B cell (primary cell): ENCODE measurements around the gene NDUFS6. TPM values are rescaled to one million over a fixed set of nuclear protein-coding genes. Genes with fewer than 3 reads are reported as not detected.

Experiments
- ATAC-seq: fragments of 200-7000 bp; cut with Tn5 transposase; one replicate; pipeline ENCODE4 v1.10.0; 2021; ENCODE audit warnings: low read depth, mild to moderate bottlenecking, moderate number of reproducible peaks, moderate library complexity
- CTCF ChIA-PET: fragments of 350-600 bp; sonication (Branson Sonifier 250); formaldehyde crosslinking; loops from one replicate; lab custom pipeline; 2021; ENCODE audit warnings: antibody characterized with exemption, inconsistent platforms; lab: Charles Lee
- POLR2A ChIA-PET: fragments of 350-600 bp; sonication (Branson Sonifier 250); formaldehyde crosslinking; loops from one replicate; lab custom pipeline; 2021; ENCODE audit warnings: antibody characterized with exemption; lab: Charles Lee
- DNase-seq: peaks from one replicate; pipeline ENCODE4 v3.0.0; 2013
- H2AFZ ChIP-seq: 2 replicates; pipeline ENCODE4 v1.6.1; 2012; ENCODE audit warnings: mild to moderate bottlenecking, low read depth, low read length; ENCODE audit not compliant: insufficient read depth, poor library complexity, severe bottlenecking
- H3K27ac ChIP-seq, 2 donors: 1 replicate in 1 of 2; 2 replicates in 1 of 2; pipeline ENCODE4 v1.5.1; 2012 to 2013; ENCODE audit warnings: low read length in 2 of 2, mild to moderate bottlenecking in 2 of 2, moderate library complexity in 1 of 2
- H3K27me3 ChIP-seq, 4 experiments: fragments of 200-600 bp in 1 of 4; sonication (generic) in 1 of 4; replicated peaks in 1 of 4; 1 replicate in 2 of 4; 2 replicates in 2 of 4; pipeline versions ENCODE4 v1.6.1 to v1.7.0; 2013 to 2016; ENCODE audit warnings: low read length in 3 of 4, mild to moderate bottlenecking in 2 of 4, mixed read lengths in 1 of 4, moderate library complexity in 1 of 4; ENCODE audit not compliant: insufficient read depth in 4 of 4, control insufficient read depth in 3 of 4; ENCODE audit errors: control extremely low read depth in 1 of 4
- H3K36me3 ChIP-seq, 2 experiments: replicated peaks in 1 of 2; 1 replicate in 1 of 2; 2 replicates in 1 of 2; pipeline versions ENCODE4 v1.6.1 to v1.7.1; 2013; ENCODE audit warnings: low read length in 1 of 2; ENCODE audit not compliant: insufficient read depth in 2 of 2, control insufficient read depth in 1 of 2; ENCODE audit errors: control extremely low read depth in 1 of 2, extremely low read depth in 1 of 2
- H3K4me1 ChIP-seq, 2 donors: fragments of 200-600 bp in 1 of 2; sonication (generic) in 1 of 2; 1 replicate in 1 of 2; 2 replicates in 1 of 2; pipeline versions ENCODE4 v1.5.1 to v1.6.1; 2013 to 2017; ENCODE audit warnings: low read length in 2 of 2; ENCODE audit not compliant: control insufficient read depth in 2 of 2, insufficient read depth in 2 of 2
- H3K4me2 ChIP-seq: replicated peaks from 2 replicates; pipeline ENCODE3; 2012; ENCODE audit warnings: mild to moderate bottlenecking, low read depth, low read length; ENCODE audit not compliant: poor library complexity, severe bottlenecking
- H3K4me3 ChIP-seq, 5 experiments: fragments of 200-600 bp in 1 of 5; sonication (generic) in 1 of 5; 1 replicate in 3 of 5; 2 replicates in 2 of 5; pipeline versions ENCODE4 v1.5.1 to v1.7.0; 2011 to 2016; ENCODE audit warnings: low read length in 4 of 5, mild to moderate bottlenecking in 4 of 5, low read depth in 2 of 5, control low read depth in 1 of 5, moderate library complexity in 1 of 5; ENCODE audit not compliant: insufficient read depth in 1 of 5; ENCODE audit errors: control extremely low read depth in 1 of 5, extremely low read depth in 1 of 5
- H3K79me2 ChIP-seq: fragments of 200-600 bp; sonication (generic); one replicate; pipeline ENCODE4 v1.6.0; 2016; ENCODE audit warnings: low read length; ENCODE audit not compliant: control insufficient read depth, insufficient read depth
- H3K9ac ChIP-seq: fragments of 200-600 bp; sonication (generic); 2 replicates; pipeline ENCODE4 v1.6.1; 2017; ENCODE audit warnings: mild to moderate bottlenecking, low read length, moderate library complexity
- H3K9me3 ChIP-seq, 3 donors: one replicate each; pipeline versions ENCODE4 v1.6.1 to v1.7.1; 2013; ENCODE audit warnings: low read length in 2 of 3; ENCODE audit not compliant: control insufficient read depth in 2 of 3, insufficient read depth in 1 of 3; ENCODE audit errors: control extremely low read depth in 1 of 3
- H4K20me1 ChIP-seq: 2 replicates; pipeline ENCODE4 v1.6.0; 2012; ENCODE audit warnings: mild to moderate bottlenecking, low read length; ENCODE audit not compliant: insufficient read depth, control insufficient read depth, poor library complexity, severe bottlenecking
- H3K27ac Mint-ChIP-seq: one replicate; pipeline ENCODE4 v1.8.0; 2021; ENCODE audit warnings: mixed read lengths
- H3K27me3 Mint-ChIP-seq: one replicate; pipeline ENCODE4 v1.8.0; 2021; ENCODE audit warnings: mixed read lengths
- H3K4me1 Mint-ChIP-seq: one replicate; pipeline ENCODE4 v1.8.0; 2021; ENCODE audit warnings: mixed read lengths
- H3K4me3 Mint-ChIP-seq: one replicate; pipeline ENCODE4 v1.8.0; 2021; ENCODE audit warnings: mixed read lengths
- H3K9me3 Mint-ChIP-seq: one replicate; pipeline ENCODE4 v1.8.0; 2022; ENCODE audit warnings: mixed read lengths; ENCODE audit not compliant: insufficient read depth
- CTCF ChIP-seq: fragments of 200-600 bp; IDR thresholded peaks from one replicate; pipeline ENCODE4 v1.8.0; 2022; ENCODE audit warnings: antibody characterized with exemption, mild to moderate bottlenecking
- EZH2 ChIP-seq: IDR thresholded peaks from 2 replicates; pipeline ENCODE4 v1.6.1; 2012; ENCODE audit warnings: borderline replicate concordance, low read depth, mild to moderate bottlenecking, moderate library complexity, low read length; ENCODE audit not compliant: insufficient read depth, poor library complexity, severe bottlenecking
- WGBS: methylation state at CpG from one replicate; pipeline ENCODE4 v1.1.5; 2013; ENCODE audit warnings: missing lambda C conversion rate; ENCODE audit not compliant: insufficient coverage; 5-methylcytosine and 5-hydroxymethylcytosine counted together
- intact Hi-C: fragments of 100-400 bp; cut with micrococcal nuclease; formaldehyde crosslinking; loops from one replicate; pipeline ENCODE4 v1.10.0; 2022
- polyA plus RNA-seq: library from polyadenylated mRNA; depleted of rRNA; stranded (reverse); fragments of >200 nt; gene quantifications from 2 replicates; pipeline ENCODE4 v1.2.3, GENCODE V29; 2012
- total RNA-seq, 2 donors: library from RNA; stranded (reverse); fragments of 120-200 nt in 1 of 2; gene quantifications; 1 replicate in 1 of 2; 2 replicates in 1 of 2; pipeline versions ENCODE4 v1.2.3 to v1.2.4, GENCODE V29; 2013 to 2022

The NDUFS6 gene
- total and polyA plus RNA-seq, 2 donors (not counting 1 experiment from before 2014, with no cell fraction given), result 16.9 to 18.0 TPM

GRCh38 chr5:1778138-1779020 is 22.8 kb upstream of the NDUFS6 start:
- DNase-seq (no peak), ATAC-seq (no peak)
- Histone ChIP-seq H3K4me1 (peaks cover 10 to 15% of the 10 kb centered on the region in 2 donors), H3K36me3 (no peaks in the 10 kb centered on the region), H3K4me3 (no peak overlapping the region), H3K79me2 (no peaks in the 10 kb centered on the region), H3K9me3 (peaks cover 0 to 3% (median 0%) of the 10 kb centered on the region in 3 donors), H2AFZ (no peak overlapping the region), H4K20me1 (no peaks in the 10 kb centered on the region), H3K4me2 (no peak overlapping the region), H3K9ac (no peak overlapping the region), H3K27me3 (peaks cover 0 to 2% (median 0%) of the 10 kb centered on the region in 4 experiments), H3K27ac (no peak overlapping the region)
- H3K9me3 Mint-ChIP-seq, result no peaks in the 10 kb centered on the region
- TF ChIP-seq CTCF (no peak), EZH2 (no peak)
- peaks cover 12% of the 10 kb centered on the region for H3K4me1 Mint-ChIP-seq
- WGBS, result 67% methylated on average over 10 of the region's 19 CpGs
- intact Hi-C loops, result no loop called here
- peaks cover 18% of the 10 kb centered on the region for H3K27me3 Mint-ChIP-seq
- POLR2A ChIA-PET, result no interaction called here
- H3K4me3 Mint-ChIP-seq, result no peak overlapping the region
- CTCF ChIA-PET, result no interaction called here
- H3K27ac Mint-ChIP-seq, result no peak overlapping the region

- POLR2A ChIA-PET, result no interaction called here
- no peak overlapping the region for H2AFZ ChIP-seq
- DNase-seq (no peak), ATAC-seq (no peak)
- H4K20me1 ChIP-seq, result no peaks in the 10 kb centered on the region
- intact Hi-C loops, result no loop called here
- H3K27me3 ChIP-seq, result peaks cover 0 to 2% (median 0%) of the 10 kb centered on the region in 4 experiments
- H3K36me3 ChIP-seq, result no peaks in the 10 kb centered on the region
- H3K27ac Mint-ChIP-seq, result no peak overlapping the region
- peaks cover 10 to 18% of the 10 kb centered on the region in 2 donors for H3K4me1 ChIP-seq
- H3K4me3 ChIP-seq, result no peak overlapping the region
- CTCF ChIA-PET, result no interaction called here
- no peak overlapping the region for H3K4me3 Mint-ChIP-seq
- H3K27ac ChIP-seq, result no peak overlapping the region
- H3K79me2 ChIP-seq, result no peaks in the 10 kb centered on the region
- peaks cover 15% of the 10 kb centered on the region for H3K4me1 Mint-ChIP-seq
- peaks cover 18% of the 10 kb centered on the region for H3K27me3 Mint-ChIP-seq
- WGBS, result 94% methylated on average over 32 of the region's 32 CpGs
- no peak overlapping the region for H3K4me2 ChIP-seq
- TF ChIP-seq EZH2 (no peak), CTCF (no peak)
- H3K9me3 Mint-ChIP-seq, result no peaks in the 10 kb centered on the region
- H3K9me3 ChIP-seq, result peaks cover 0 to 3% (median 0%) of the 10 kb centered on the region in 3 donors
- no peak overlapping the region for H3K9ac ChIP-seq
Measured at GRCh38 chr5:1779021-1779680, 22.1 kb upstream of the NDUFS6 start.
